ENCODE results near the gene CACNA1C.

GRCh38 chr12:2537868-2538541, 485.2 kb downstream of the CACNA1C start:
- TF ChIP-seq CEBPB (IDR thresholded peaks at IDR 0.05; ENCODE audit: low read depth, low read length) (no peak), CTCF (conservative IDR thresholded peaks at IDR 0.05; ENCODE audit: low read depth, low read length) (no peak), RCOR1 (IDR thresholded peaks at IDR 0.05; ENCODE audit: insufficient replicate concordance, low read length) (no peak), RAD21 (IDR thresholded peaks at IDR 0.05; ENCODE audit: low read length) (no peak), NFE2L2 (IDR thresholded peaks at IDR 0.05; ENCODE audit: low read depth, low read length) (no peak), POLR2A (IDR thresholded peaks at IDR 0.05; ENCODE audit: low read depth, low read length) (no peak), SMC3 (IDR thresholded peaks at IDR 0.05; ENCODE audit: low read depth, low read length) (no peak), MAZ (IDR thresholded peaks at IDR 0.05; ENCODE audit: borderline replicate concordance, low read depth, low read length) (no peak)
- TF ChIP-seq, protein P1, sequence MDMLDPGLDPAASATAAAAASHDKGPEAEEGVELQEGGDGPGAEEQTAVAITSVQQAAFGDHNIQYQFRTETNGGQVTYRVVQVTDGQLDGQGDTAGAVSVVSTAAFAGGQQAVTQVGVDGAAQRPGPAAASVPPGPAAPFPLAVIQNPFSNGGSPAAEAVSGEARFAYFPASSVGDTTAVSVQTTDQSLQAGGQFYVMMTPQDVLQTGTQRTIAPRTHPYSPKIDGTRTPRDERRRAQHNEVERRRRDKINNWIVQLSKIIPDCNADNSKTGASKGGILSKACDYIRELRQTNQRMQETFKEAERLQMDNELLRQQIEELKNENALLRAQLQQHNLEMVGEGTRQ (IDR thresholded peaks at IDR 0.05; ENCODE audit: low read depth, low read length), result no peak

Measured in IMR-90 (cell line).